GM18870 (cell line): ENCODE data around the gene MEGF11.

ENCODE experiments used
- ATAC-seq: cut with Tn5 transposase; IDR thresholded peaks from one replicate; pipeline ENCODE4 v1.9.1; 2021; ENCODE audit warnings: moderate library complexity; ENCODE audit not compliant: unreplicated experiment

MEGF11 gene

GRCh38 chr15:66241087-66241907 is 12.3 kb downstream of the MEGF11 start:
- no peak for ATAC-seq

GRCh38 chr15:66240240-66240794 is 13.2 kb downstream of the MEGF11 start:
- no peak for ATAC-seq

GRCh38 chr15:66239514-66239913 is 14.0 kb downstream of the MEGF11 start:
- no peak for ATAC-seq

- no peak for ATAC-seq
These were observed 15.2 kb downstream of the MEGF11 start for GRCh38 chr15:66238318-66238717.

- no peak for ATAC-seq
These were observed 15.9 kb downstream of the MEGF11 start for GRCh38 chr15:66237513-66238235.

GRCh38 chr15:66236806-66237375 is 16.7 kb downstream of the MEGF11 start:
- ATAC-seq = no peak

- ATAC-seq = no peak
These were observed 17.7 kb downstream of the MEGF11 start for GRCh38 chr15:66235866-66236265.

- no peak for ATAC-seq
These were observed 18.8 kb downstream of the MEGF11 start for GRCh38 chr15:66234798-66235197.

GRCh38 chr15:66233487-66234415 is 19.8 kb downstream of the MEGF11 start:
- ATAC-seq = no peak

- ATAC-seq = no peak
These were observed 21.3 kb downstream of the MEGF11 start for GRCh38 chr15:66232267-66232625.

GRCh38 chr15:66231394-66232266 is 21.9 kb downstream of the MEGF11 start:
- no peak for ATAC-seq

GRCh38 chr15:66229790-66230465 is 23.6 kb downstream of the MEGF11 start:
- no peak for ATAC-seq

GRCh38 chr15:66228807-66229735 is 24.5 kb downstream of the MEGF11 start:
- no peak for ATAC-seq

GRCh38 chr15:66226736-66227135 is 26.8 kb downstream of the MEGF11 start:
- ATAC-seq = no peak

- no peak for ATAC-seq
These were observed 27.8 kb downstream of the MEGF11 start for GRCh38 chr15:66225656-66226274.

GRCh38 chr15:66224946-66225345 is 28.6 kb downstream of the MEGF11 start:
- no peak for ATAC-seq
